T-cell (primary cell): ENCODE results near the gene WDR20. TPM values are rescaled to one million over a fixed set of nuclear protein-coding genes. Genes with fewer than 3 reads are reported as not detected.

Experiments
- ATAC-seq, 4 experiments: fragments of 200-7000 bp in 3 of 4; fragments of 150-1000 bp in 1 of 4; cut with Tn5 transposase; replicated peaks in 1 of 4; 1 replicate in 3 of 4; 2 replicates in 1 of 4; pipeline ENCODE4 v1.10.0; 2021; ENCODE audit warnings: moderate library complexity in 3 of 4, mild to moderate bottlenecking in 2 of 4, moderate number of reproducible peaks in 1 of 4
- CTCF ChIA-PET, 2 donors: fragments of 300-600 bp; sonication (Branson Sonifier 250); formaldehyde crosslinking; loops; one replicate each; lab custom pipeline; 2022; ENCODE audit warnings: antibody characterized with exemption in 2 of 2; lab: Charles Lee
- POLR2A ChIA-PET, 2 donors: fragments of 300-600 bp; sonication (Branson Sonifier 250); formaldehyde crosslinking; loops; one replicate each; lab custom pipeline; 2022; ENCODE audit warnings: antibody characterized with exemption in 2 of 2; lab: Charles Lee
- DNase-seq, 35 experiments: peaks; one replicate each; pipeline versions ENCODE4 v3.0.0 to v3.0.0-alpha.2; 2013 to 2023
- H3K27ac ChIP-seq: one replicate; pipeline ENCODE4 v1.5.1; 2013; ENCODE audit warnings: low read length
- H3K27me3 ChIP-seq, 2 experiments: replicated peaks in 1 of 2; 1 replicate in 1 of 2; 2 replicates in 1 of 2; pipeline versions ENCODE4 v1.6.1 to v1.7.0; 2013; ENCODE audit warnings: low read length in 1 of 2, mixed read lengths in 1 of 2; ENCODE audit not compliant: control insufficient read depth in 2 of 2, insufficient read depth in 2 of 2; ENCODE audit errors: extremely low read depth in 1 of 2
- H3K36me3 ChIP-seq, 2 donors: 1 replicate in 1 of 2; 2 replicates in 1 of 2; pipeline versions ENCODE4 v1.6.1 to v1.7.0; 2013; ENCODE audit warnings: low read length in 1 of 2; ENCODE audit not compliant: control insufficient read depth in 2 of 2, insufficient read depth in 1 of 2; ENCODE audit errors: extremely low read depth in 1 of 2
- H3K4me1 ChIP-seq, 2 experiments: 1 replicate in 1 of 2; 2 replicates in 1 of 2; pipeline versions ENCODE4 v1.6.1 to v1.7.0; 2013; ENCODE audit warnings: low read length in 2 of 2, mixed read lengths in 1 of 2; ENCODE audit not compliant: insufficient read depth in 2 of 2, control insufficient read depth in 1 of 2; ENCODE audit errors: extremely low read depth in 1 of 2
- H3K4me3 ChIP-seq, 2 donors: 1 replicate in 1 of 2; 2 replicates in 1 of 2; pipeline versions ENCODE4 v1.5.1 to v1.7.0; 2013; ENCODE audit warnings: mild to moderate bottlenecking in 2 of 2, low read length in 1 of 2, moderate library complexity in 1 of 2; ENCODE audit not compliant: control insufficient read depth in 1 of 2; ENCODE audit errors: extremely low read depth in 1 of 2
- H3K9me3 ChIP-seq: 2 replicates; pipeline ENCODE4 v1.7.0; 2013
- H3K27ac Mint-ChIP-seq, 2 donors: one replicate each; pipeline ENCODE4 v1.8.0; 2020 to 2021; ENCODE audit warnings: mild to moderate bottlenecking in 2 of 2, mixed read lengths in 2 of 2
- H3K27me3 Mint-ChIP-seq, 2 donors: one replicate each; pipeline ENCODE4 v1.8.0; 2021 to 2022; ENCODE audit warnings: mixed read lengths in 2 of 2
- H3K36me3 Mint-ChIP-seq: one replicate; pipeline ENCODE4 v1.8.0; 2021; ENCODE audit warnings: mixed read lengths
- H3K4me1 Mint-ChIP-seq, 3 donors: one replicate each; pipeline ENCODE4 v1.8.0; 2020 to 2022; ENCODE audit warnings: mixed read lengths in 3 of 3, mild to moderate bottlenecking in 1 of 3
- H3K4me3 Mint-ChIP-seq, 3 donors: one replicate each; pipeline ENCODE4 v1.8.0; 2020 to 2022; ENCODE audit warnings: mild to moderate bottlenecking in 3 of 3, mixed read lengths in 3 of 3, moderate library complexity in 3 of 3
- H3K9me3 Mint-ChIP-seq, 3 donors: one replicate each; pipeline ENCODE4 v1.8.0; 2020 to 2022; ENCODE audit warnings: mixed read lengths in 3 of 3
- WGBS: methylation state at CpG from one replicate; pipeline ENCODE4 v1.1.5; 2013; ENCODE audit warnings: missing lambda C conversion rate; ENCODE audit not compliant: insufficient coverage; 5-methylcytosine and 5-hydroxymethylcytosine counted together
- total RNA-seq, 35 experiments: library from RNA in 6 of 35; stranded (reverse) in 6 of 35; fragments of 120-200 nt in 1 of 35; gene quantifications; one replicate each; pipeline versions ENCODE4 v1.2.1 to v1.2.4 and lab custom pipeline; 2013 to 2026

WDR20 gene
- total RNA-seq, 5 donors from 2014 or later (not counting 1 experiment from before 2014, with no cell fraction given) = 38.9 to 53.1 (median 49.5) TPM

- H3K36me3 ChIP-seq = no peaks in the 10 kb centered on the region
- ATAC-seq = no peak
- no peaks in the 10 kb centered on the region for H3K9me3 ChIP-seq
- no peak overlapping the region for H3K27ac ChIP-seq
- no peaks in the 10 kb centered on the region for H3K4me1 ChIP-seq
- ChIA-PET CTCF (interaction anchor here in 1 of 2 donors (0.5 to 1.0 kb wide), 3 partner anchors 72 to 1949 kb away, joined by 3 to 7 read pairs (median 3); no protein-coding TSS in a partner anchor), POLR2A (interaction anchor here in 1 of 2 donors (0.7 kb wide), 1 partner anchor 1737 kb away, joined by 5 read pairs; no protein-coding TSS in a partner anchor)
- Mint-ChIP-seq H3K4me1 (no peaks in the 10 kb centered on the region), H3K36me3 (no peaks in the 10 kb centered on the region), H3K4me3 (no peak overlapping the region), H3K27ac (no peak overlapping the region), H3K27me3 (no peaks in the 10 kb centered on the region), H3K9me3 (no peaks in the 10 kb centered on the region)
- no peak for DNase-seq
- WGBS = 90% methylated on average over 21 of the region's 22 CpGs
- no peak overlapping the region for H3K4me3 ChIP-seq
- peaks cover 0 to 5% of the 10 kb centered on the region in 2 experiments for H3K27me3 ChIP-seq
Measured at GRCh38 chr14:102231476-102232347, 92.0 kb downstream of the WDR20 start.

- Histone ChIP-seq H3K4me1 (no peaks in the 10 kb centered on the region), H3K36me3 (no peaks in the 10 kb centered on the region), H3K27ac (no peak overlapping the region), H3K27me3 (peaks cover 0 to 5% of the 10 kb centered on the region in 2 experiments), H3K4me3 (no peak overlapping the region), H3K9me3 (no peaks in the 10 kb centered on the region)
- ATAC-seq = no peak
- POLR2A ChIA-PET = no interaction called here
- Mint-ChIP-seq H3K36me3 (no peaks in the 10 kb centered on the region), H3K4me3 (no peak overlapping the region), H3K4me1 (no peaks in the 10 kb centered on the region), H3K27ac (no peak overlapping the region), H3K9me3 (no peaks in the 10 kb centered on the region), H3K27me3 (no peaks in the 10 kb centered on the region)
- DNase-seq = no peak
- 81% methylated on average over 4 of the region's 9 CpGs for WGBS
- CTCF ChIA-PET = interaction anchor here in 1 of 2 donors (0.8 kb wide), 1 partner anchor 72 kb away, joined by 3 read pairs; no protein-coding TSS in a partner anchor
Measured at GRCh38 chr14:102232348-102232625, 92.6 kb downstream of the WDR20 start.

- Mint-ChIP-seq H3K4me1 (no peaks in the 10 kb centered on the region), H3K27ac (no peak overlapping the region), H3K27me3 (no peaks in the 10 kb centered on the region), H3K9me3 (no peaks in the 10 kb centered on the region), H3K4me3 (no peak overlapping the region), H3K36me3 (no peaks in the 10 kb centered on the region)
- Histone ChIP-seq H3K27ac (no peak overlapping the region), H3K27me3 (peaks cover 0 to 5% of the 10 kb centered on the region in 2 experiments), H3K4me1 (no peaks in the 10 kb centered on the region), H3K9me3 (no peaks in the 10 kb centered on the region), H3K4me3 (no peak overlapping the region), H3K36me3 (no peaks in the 10 kb centered on the region)
- 83% methylated on average over 6 of the region's 6 CpGs for WGBS
- POLR2A ChIA-PET = no interaction called here
- ATAC-seq (no peak), DNase-seq (no peak)
- CTCF ChIA-PET = no interaction called here
Measured at GRCh38 chr14:102233081-102233480, 93.4 kb downstream of the WDR20 start.

GRCh38 chr14:102234331-102235264 is 94.9 kb downstream of the WDR20 start:
- no peaks in the 10 kb centered on the region for H3K36me3 ChIP-seq
- no peaks in the 10 kb centered on the region for H3K27me3 Mint-ChIP-seq
- H3K9me3 ChIP-seq = no peaks in the 10 kb centered on the region
- no peaks in the 10 kb centered on the region for H3K4me1 Mint-ChIP-seq
- CTCF ChIA-PET = interaction anchor here in 1 of 2 donors (0.6 kb wide), 1 partner anchor 363 kb away, joined by 3 read pairs; no protein-coding TSS in a partner anchor
- DNase-seq (no peak), ATAC-seq (peak in 1 of 4 experiments; percentile 14)
- H3K27ac ChIP-seq = no peak overlapping the region
- no peak overlapping the region for H3K4me3 ChIP-seq
- 73% methylated on average over 33 of the region's 34 CpGs for WGBS
- H3K36me3 Mint-ChIP-seq = no peaks in the 10 kb centered on the region
- H3K9me3 Mint-ChIP-seq = no peaks in the 10 kb centered on the region
- no peaks in the 10 kb centered on the region for H3K4me1 ChIP-seq
- H3K27ac Mint-ChIP-seq = no peak overlapping the region
- no peak overlapping the region for H3K4me3 Mint-ChIP-seq
- POLR2A ChIA-PET = no interaction called here
- peaks cover 0 to 5% of the 10 kb centered on the region in 2 experiments for H3K27me3 ChIP-seq

GRCh38 chr14:102235275-102235897 is 95.7 kb downstream of the WDR20 start:
- H3K36me3 ChIP-seq = no peaks in the 10 kb centered on the region
- Mint-ChIP-seq H3K27ac (no peak overlapping the region), H3K4me1 (no peaks in the 10 kb centered on the region), H3K27me3 (no peaks in the 10 kb centered on the region), H3K9me3 (no peaks in the 10 kb centered on the region), H3K4me3 (no peak overlapping the region), H3K36me3 (no peaks in the 10 kb centered on the region)
- H3K4me3 ChIP-seq = no peak overlapping the region
- H3K4me1 ChIP-seq = no peaks in the 10 kb centered on the region
- ChIA-PET CTCF (no interaction called here), POLR2A (no interaction called here)
- ATAC-seq (peak; percentile 90 to 97 (median 94)), DNase-seq (peak; percentile 39 to 82 (median 68))
- H3K27ac ChIP-seq = no peak overlapping the region
- H3K27me3 ChIP-seq = peaks cover 0 to 5% of the 10 kb centered on the region in 2 experiments
- no peaks in the 10 kb centered on the region for H3K9me3 ChIP-seq
- WGBS = 64% methylated on average over 14 of the region's 19 CpGs

GRCh38 chr14:102236026-102236425 is 96.3 kb downstream of the WDR20 start:
- WGBS = 97% methylated on average over 12 of the region's 12 CpGs

More at GRCh38 chr14:102236026-102236425, 96.3 kb downstream of the WDR20 start:
- ATAC-seq = no peak
- no peaks in the 10 kb centered on the region for H3K9me3 Mint-ChIP-seq
- Histone ChIP-seq H3K4me1 (no peaks in the 10 kb centered on the region), H3K36me3 (no peaks in the 10 kb centered on the region), H3K4me3 (no peak overlapping the region), H3K27ac (no peak overlapping the region), H3K9me3 (no peaks in the 10 kb centered on the region), H3K27me3 (peaks cover 0 to 5% of the 10 kb centered on the region in 2 experiments)
- no peak overlapping the region for H3K4me3 Mint-ChIP-seq
- no peaks in the 10 kb centered on the region for H3K36me3 Mint-ChIP-seq
- ChIA-PET POLR2A (no interaction called here), CTCF (interaction anchor here (0.5 to 0.6 kb wide), 2 partner anchors 38 to 949 kb away, joined by 3 to 4 read pairs; no protein-coding TSS in a partner anchor)
- no peak for DNase-seq
- H3K27me3 Mint-ChIP-seq = no peaks in the 10 kb centered on the region
- H3K27ac Mint-ChIP-seq = no peak overlapping the region
- H3K4me1 Mint-ChIP-seq = no peaks in the 10 kb centered on the region
